Fibroblast of the aortic adventitia (primary cell): ENCODE results near the gene POMT2. TPM values are rescaled to one million over a fixed set of nuclear protein-coding genes. Genes with fewer than 3 reads are reported as not detected.

Source experiments
- DNase-seq: peaks from one replicate; pipeline ENCODE4 v3.0.0-alpha.2; 2010; ENCODE audit warnings: low read depth
- H3K4me3 ChIP-seq: 2 replicates; pipeline ENCODE4 v1.5.1; 2011; ENCODE audit warnings: low read depth, mild to moderate bottlenecking, control low read depth, low read length, moderate library complexity
- CTCF ChIP-seq: IDR thresholded peaks from 2 replicates; pipeline ENCODE4 v1.5.1; 2011; ENCODE audit warnings: mild to moderate bottlenecking, low read length, control low read depth, inconsistent platforms; ENCODE audit not compliant: insufficient read depth
- total RNA-seq: library from RNA; depleted of rRNA; stranded (reverse); fragments of >200 nt; gene quantifications from 2 replicates; pipeline ENCODE4 v1.2.3, GENCODE V29; 2012; ENCODE audit warnings: low replicate concordance

POMT2 gene
- total RNA-seq, 1 donor = 15.2 TPM

DNA sequence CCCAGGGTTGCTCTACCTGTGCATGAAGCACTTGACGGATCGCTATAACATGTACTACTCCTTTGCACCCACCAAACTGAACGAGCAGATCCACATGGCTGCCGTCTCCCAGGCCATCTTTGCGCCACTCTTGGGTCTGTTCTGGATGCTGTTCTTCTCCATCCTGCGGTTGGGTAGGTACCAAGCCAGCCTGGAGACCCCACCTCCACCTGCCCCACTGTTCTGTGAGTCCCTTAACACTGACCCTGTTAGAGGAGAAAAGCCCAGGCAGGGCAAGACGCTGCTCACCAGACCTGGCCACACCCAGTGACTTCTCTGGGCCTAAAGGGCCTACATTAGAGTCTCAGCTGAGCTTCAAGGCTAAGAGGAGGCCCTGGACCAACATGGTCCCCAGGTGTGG, 71.4 kb downstream of the POMT2 start:
- TF ChIP-seq CTCF = no peak
- DNase-seq = no peak
- H3K4me3 ChIP-seq = no peak overlapping the region

DNA sequence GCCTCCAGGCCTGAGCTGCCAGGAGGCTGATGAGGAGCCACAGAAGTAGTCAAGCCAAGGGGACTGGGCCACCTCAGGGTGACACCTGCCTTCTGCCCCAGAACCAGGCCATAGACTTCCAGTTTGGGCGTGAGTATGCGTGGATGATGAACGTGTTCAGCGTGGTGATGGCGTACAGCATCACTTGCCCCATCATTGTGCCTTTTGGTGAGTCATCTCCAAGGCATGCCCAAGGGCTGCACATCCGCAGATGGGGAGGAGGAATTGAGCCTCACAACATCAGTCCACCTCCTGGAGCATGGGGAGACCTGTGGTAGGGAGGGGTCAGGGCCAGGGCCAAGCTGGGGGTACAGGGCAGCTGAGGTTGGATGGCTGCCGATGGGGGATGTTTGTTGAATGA, 72.0 kb downstream of the POMT2 start:
- no peak for TF ChIP-seq CTCF
- DNase-seq = no peak
- H3K4me3 ChIP-seq = no peak overlapping the region

GRCh38 chr14:77246784-77247183, 73.9 kb downstream of the POMT2 start:
- no peak for TF ChIP-seq CTCF
- no peak overlapping the region for H3K4me3 ChIP-seq
- no peak for DNase-seq

GRCh38 chr14:77245820-77246219, 74.9 kb downstream of the POMT2 start:
- DNase-seq = no peak
- TF ChIP-seq CTCF = no peak
- H3K4me3 ChIP-seq = no peak overlapping the region

DNA sequence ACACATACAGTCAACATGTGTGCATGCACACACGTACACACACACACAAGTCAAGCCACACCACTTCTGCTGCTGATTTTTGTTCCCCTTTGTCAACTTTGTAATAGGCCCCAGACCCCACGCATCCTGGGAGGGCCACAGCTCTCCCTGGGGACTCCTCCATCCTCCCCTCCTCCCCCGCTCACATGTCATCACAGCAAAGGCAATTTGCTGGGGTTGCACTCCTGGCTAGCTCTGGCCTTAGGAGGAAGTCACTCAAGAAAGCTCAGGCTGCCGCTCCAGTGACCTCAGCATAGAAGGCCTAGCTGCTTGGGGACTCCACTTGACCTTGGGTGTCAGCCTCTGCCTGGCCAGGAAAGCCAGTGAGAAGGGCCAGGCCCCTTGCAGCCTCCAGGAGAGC, 76.8 kb downstream of the POMT2 start:
- no peak for DNase-seq
- no peak for TF ChIP-seq CTCF

GRCh38 chr14:77242752-77243151, 77.9 kb downstream of the POMT2 start:
- DNase-seq = no peak
- H3K4me3 ChIP-seq = no peak overlapping the region
- no peak for TF ChIP-seq CTCF

More for the DNA sequence above, 76.8 kb downstream of the POMT2 start:
- H3K4me3 ChIP-seq = no peak overlapping the region

DNA sequence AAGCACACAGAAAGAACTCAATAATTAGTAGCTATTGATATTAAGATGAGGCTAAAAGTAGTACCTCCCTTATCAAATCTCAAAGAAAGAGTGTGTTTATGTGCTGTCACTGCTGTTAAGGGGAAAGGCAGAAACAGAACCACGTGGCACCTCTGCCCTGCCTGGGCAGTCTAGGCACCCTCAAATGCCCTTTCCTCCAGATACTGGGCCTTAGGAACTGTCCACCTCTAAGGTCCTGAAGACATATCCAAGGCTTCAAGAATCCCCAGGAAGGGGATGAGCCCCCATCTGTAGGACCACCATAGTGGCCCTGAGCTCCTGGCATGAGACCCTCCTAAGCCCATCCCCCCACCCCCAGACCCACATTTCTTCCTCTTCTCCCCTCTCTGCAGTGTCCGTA, 78.7 kb downstream of the POMT2 start:
- TF ChIP-seq CTCF = no peak
- H3K4me3 ChIP-seq = no peak overlapping the region
- DNase-seq = no peak
